GM18526 (cell line): ENCODE measurements around the gene PLCXD3.

Experiments
- POLR2A ChIP-seq: IDR thresholded peaks from 3 replicates; pipeline ENCODE4 v1.6.1; 2011; ENCODE audit not compliant: insufficient read length; ENCODE audit errors: extremely low read depth

The PLCXD3 gene

DNA sequence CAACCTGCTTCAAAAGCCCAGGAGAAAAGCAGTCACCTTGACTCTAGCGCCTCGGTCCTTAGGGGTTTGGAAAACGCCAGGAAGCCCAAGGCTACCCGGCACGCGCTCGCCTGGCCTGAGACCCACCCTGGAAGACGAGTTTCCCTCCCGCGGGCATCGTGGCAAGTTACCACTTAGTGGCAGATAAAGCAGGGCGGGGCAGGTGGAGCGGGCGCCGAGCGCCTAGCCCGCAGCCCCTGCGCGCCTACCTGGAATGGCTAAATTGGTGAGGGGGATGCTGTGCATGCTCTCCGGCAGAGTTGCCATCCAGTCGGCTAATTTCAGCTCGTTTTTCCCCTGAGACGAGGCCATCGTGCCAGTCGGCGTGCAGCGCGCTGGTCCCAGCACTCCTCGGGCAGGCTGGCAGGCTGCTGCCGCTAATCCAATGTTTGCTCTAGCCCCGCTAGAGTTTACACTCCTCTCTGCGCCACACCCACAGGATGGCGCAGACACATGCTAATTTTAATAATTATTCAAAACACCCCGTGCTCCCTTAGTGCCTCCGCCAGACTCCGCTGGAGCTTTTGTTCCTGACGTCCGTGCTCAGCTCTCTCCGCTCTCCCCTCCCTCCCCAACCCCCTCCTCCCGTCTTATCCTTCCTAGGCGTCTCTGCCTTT is at the start of gene PLCXD3:
TSS of gene PLCXD3 (minus strand) at position 426 of the 656 bp plus-strand sequence. CDS start at position 351, 75 bp downstream.
- no peak for TF ChIP-seq POLR2A

- TF ChIP-seq POLR2A = no peak
Measured at GRCh38 chr5:41559184-41559583, 48.8 kb upstream of the PLCXD3 start.

DNA sequence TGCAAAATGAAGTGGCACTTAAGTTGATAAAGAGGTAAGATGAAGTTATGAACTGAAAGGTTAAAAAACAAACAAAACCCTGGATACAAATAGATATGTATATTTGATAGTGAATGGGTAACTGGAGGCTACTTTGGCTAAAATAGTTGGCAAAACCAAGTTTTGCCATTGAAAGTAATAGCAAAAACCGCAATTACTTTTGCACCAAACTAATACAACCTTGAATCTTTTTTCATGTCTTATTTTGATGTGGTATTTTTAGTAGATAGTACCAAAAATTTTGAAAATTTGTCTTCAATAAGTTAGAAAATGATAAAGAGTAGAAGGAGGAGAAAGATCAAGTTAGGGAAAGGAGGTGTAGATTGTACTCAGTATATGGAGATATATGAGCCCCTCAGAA is 47.9 kb upstream of the PLCXD3 start:
- no peak for TF ChIP-seq POLR2A

DNA sequence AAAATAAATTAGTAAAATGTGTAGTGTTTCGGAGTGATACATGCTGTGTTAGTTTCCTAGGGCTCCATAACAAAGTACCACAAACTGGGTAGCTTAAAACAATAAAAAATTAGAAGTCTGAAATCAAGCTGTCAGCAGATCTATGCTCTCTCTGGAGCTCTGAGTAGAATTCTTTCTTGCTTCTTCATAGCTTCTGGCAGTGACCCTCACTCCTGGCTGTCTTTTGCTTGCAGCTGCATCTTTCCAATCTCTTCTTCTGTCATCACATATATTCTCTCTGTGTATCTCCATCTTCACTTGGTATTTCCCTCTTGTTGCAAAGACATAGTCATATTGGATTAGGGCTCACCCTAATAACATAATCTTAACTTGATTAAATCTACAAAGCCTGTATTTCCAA is 37.6 kb upstream of the PLCXD3 start:
- no peak for TF ChIP-seq POLR2A

GRCh38 chr5:41542183-41542582 is 31.8 kb upstream of the PLCXD3 start:
- TF ChIP-seq POLR2A = no peak

GRCh38 chr5:41539454-41539853 is 29.1 kb upstream of the PLCXD3 start:
- TF ChIP-seq POLR2A = no peak

DNA sequence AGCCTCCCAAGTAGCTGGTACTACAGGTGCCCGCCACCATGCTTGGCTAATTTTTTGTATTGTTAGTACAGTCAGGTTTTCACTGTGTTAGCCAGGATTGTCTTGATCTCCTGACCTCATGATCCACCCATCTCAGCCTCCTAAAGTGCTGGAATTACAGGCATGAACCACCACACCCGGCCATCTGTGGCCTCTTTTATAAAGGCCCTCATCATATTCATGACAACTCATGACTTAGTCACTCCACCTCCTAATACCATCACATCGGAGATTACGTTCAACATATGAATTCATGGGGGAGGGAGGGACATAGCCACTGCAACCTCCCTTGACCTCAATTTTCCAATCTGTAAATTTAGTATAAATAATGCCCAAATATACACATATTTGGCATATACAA is 27.2 kb upstream of the PLCXD3 start:
- no peak for TF ChIP-seq POLR2A

- TF ChIP-seq POLR2A = no peak
Measured at GRCh38 chr5:41532485-41532884, 22.1 kb upstream of the PLCXD3 start.

GRCh38 chr5:41527201-41527779 is 16.9 kb upstream of the PLCXD3 start:
- TF ChIP-seq POLR2A = no peak

DNA sequence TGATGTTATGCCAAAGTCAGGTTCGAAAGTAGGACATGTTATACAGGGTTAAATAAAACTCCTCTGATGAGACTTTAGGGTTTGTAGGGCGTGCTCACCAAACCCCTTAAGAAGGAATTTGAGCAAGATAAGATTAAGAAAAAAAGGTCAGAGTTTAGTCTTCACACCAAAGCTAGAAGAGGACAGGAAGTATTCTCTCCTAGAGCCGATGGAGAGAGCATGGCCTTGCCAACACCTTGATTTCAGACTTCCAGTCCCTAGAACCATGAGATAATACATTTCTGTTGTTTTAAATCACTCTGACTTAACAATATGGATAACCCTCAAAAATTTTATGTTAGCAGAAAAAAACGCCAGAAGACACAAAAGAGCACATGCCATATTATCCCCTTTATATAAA is 16.3 kb upstream of the PLCXD3 start:
- TF ChIP-seq POLR2A = no peak

DNA sequence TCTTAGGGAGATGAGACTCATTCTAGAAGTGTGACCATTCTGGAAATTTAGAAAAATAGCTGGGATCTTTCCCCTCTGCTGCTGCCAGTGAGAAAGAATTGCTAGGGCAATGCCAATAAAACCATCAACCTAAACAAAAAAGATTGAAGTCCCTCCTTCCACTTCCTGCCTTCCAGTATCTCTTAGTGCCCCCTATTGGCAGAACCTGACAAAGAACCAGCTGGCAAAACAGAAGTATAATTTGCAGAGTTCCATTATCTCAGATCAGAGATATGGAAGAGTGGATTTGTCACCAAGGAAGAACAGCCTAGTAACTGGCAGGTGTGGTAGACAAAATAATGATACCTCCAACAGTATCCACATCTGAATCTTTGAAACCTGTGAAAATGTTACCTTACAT is 13.8 kb upstream of the PLCXD3 start:
- no peak for TF ChIP-seq POLR2A

DNA sequence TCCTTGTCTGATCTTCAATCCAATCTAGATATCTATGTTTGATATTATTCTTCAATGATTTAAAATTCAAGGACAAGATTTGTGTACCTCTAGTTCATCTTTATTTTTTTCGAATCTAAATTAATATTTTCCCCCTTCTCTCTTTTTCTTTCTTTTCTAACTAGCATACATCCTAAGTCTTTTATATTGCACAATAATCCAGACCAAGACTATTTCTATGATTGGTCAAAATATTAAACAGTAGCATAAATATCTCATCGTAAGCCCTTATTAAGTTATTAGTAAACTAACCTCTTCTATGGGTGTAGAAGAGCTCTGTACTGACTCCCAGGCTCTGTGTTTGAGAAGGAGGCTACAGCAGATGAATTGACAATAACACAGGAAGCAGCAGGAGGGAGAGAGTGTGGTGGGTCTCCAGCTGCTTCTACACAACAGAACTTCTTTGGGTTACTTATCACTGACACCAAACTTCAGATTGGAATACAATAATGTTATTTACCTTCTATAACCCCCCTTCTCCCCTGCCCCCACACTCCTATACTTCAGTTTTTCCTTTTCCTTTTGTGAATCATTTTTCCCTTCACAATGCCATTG is 11.9 kb upstream of the PLCXD3 start:
- no peak for TF ChIP-seq POLR2A

DNA sequence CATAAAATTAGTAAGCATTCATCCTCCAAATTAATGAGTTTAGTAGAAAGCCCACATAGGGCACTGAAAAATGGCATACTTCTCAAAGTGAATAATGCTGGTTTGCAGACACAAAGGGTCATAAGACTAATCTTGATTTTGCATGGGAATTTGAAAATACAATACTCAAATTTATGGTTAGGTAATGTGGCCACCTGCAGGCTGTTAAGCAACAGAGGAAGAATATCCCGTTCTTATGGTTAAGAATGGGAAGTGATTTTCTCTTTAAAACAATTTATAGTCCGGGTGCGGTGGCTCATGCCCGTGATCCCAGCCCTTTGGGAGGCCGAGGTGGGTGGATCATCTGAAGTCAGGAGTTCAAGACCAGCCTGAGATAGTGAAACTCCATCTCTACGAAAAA is 9.4 kb upstream of the PLCXD3 start:
- no peak for TF ChIP-seq POLR2A

DNA sequence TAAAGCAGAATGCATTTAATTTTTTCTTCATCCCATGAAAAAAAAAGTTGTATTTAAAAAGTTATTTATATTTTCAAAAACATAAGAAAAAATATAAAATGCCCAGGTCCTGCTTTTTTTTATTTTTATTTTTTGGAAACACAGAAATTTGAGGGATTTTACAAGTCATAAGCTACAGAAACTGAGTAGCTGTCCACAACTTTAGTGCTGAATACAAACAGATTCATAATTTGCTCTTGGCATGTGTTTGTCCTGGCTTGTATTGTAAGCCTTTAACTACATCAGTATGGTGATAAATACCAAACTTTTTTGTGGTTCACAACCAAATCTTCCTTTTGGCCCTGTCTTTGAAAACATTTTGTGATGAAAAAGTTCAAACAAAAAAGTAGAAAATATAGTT is 7.5 kb upstream of the PLCXD3 start:
- TF ChIP-seq POLR2A = no peak

DNA sequence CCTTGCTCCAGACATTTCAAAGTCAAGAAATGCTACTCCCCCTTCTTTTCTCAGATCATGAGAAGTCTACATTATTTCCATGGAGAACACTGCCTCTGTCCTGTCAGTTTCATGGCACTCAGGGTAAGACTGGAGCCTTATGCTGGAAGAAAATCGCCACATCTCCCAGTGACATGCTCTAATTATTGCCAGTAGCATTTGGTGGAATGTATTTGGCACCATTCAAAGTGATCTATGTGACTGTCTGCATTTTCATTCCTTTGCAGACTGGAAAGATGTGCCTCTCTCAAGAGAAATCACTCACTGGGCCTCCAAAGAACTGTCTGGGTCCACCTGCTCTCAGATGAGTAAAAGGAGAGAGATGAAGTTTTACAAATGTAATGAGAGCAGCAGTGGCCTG is 840 bp upstream of the PLCXD3 start:
- no peak for TF ChIP-seq POLR2A

GRCh38 chr5:41509399-41510175 is 814 bp downstream of the PLCXD3 start:
- no peak for TF ChIP-seq POLR2A
